Measurements from ENCODE around the gene VAV1.

The VAV1 gene

DNA sequence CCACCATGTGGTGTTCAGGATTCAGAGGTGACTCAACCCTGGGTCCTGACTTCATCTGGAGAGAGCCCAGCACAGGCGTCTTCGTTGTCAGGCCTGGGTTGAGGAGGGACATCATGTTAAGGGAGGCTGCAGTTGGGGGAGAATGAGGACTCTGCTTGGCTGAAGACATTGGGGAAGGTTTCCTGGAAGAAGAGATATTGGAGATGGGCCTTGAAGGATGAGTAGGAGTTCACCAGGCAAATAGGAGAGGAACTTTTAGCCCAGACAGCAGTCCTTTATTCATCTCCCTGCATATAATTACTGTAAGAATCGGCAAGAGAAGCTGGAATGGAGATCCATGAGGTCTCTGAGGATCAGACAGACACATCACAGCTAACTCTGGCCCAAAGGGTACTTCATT, 38.9 kb downstream of the VAV1 start:
- Histone ChIP-seq H3K9me3 (ENCODE audit: severe bottlenecking) (peaks cover 2% of the 10 kb centered on the region), H3K27ac (no peak overlapping the region)
- TF ChIP-seq, protein P1, sequence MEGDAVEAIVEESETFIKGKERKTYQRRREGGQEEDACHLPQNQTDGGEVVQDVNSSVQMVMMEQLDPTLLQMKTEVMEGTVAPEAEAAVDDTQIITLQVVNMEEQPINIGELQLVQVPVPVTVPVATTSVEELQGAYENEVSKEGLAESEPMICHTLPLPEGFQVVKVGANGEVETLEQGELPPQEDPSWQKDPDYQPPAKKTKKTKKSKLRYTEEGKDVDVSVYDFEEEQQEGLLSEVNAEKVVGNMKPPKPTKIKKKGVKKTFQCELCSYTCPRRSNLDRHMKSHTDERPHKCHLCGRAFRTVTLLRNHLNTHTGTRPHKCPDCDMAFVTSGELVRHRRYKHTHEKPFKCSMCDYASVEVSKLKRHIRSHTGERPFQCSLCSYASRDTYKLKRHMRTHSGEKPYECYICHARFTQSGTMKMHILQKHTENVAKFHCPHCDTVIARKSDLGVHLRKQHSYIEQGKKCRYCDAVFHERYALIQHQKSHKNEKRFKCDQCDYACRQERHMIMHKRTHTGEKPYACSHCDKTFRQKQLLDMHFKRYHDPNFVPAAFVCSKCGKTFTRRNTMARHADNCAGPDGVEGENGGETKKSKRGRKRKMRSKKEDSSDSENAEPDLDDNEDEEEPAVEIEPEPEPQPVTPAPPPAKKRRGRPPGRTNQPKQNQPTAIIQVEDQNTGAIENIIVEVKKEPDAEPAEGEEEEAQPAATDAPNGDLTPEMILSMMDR (IDR thresholded peaks at IDR 0.05; ENCODE audit: low read depth, low read length) = no peak

GRCh38 chr19:6811906-6812305, 39.4 kb downstream of the VAV1 start:
- no peaks in the 10 kb centered on the region for H3K36me3 ChIP-seq
- peak; percentile 19 for DNase-seq

More for the DNA sequence above, 38.9 kb downstream of the VAV1 start:
- DNase-seq = no peak
- Histone ChIP-seq H3K27me3 (ENCODE audit: insufficient read depth, low read depth, severe bottlenecking) (peaks cover 73% of the 10 kb centered on the region), H3K4me3 (ENCODE audit: low read depth, low read length) (no peak overlapping the region), H3K36me3 (no peaks in the 10 kb centered on the region)

DNA sequence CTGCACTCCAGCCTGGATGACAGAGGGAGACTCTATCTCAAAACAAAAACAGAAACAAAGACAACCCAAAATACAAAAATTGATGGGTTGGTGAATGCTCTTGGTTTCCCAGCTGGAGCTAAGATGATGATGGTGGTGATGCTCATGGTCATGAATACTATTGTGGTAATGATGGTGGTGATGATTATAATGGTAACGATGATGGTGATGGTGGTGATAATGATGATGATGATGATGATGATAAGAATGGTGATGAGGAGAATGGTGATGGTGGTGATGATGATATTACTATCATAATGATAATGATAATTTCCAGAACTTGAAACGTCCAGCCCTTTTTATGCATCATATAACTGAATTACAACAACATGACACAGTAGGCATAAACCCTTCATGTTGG, 40.1 kb downstream of the VAV1 start:
- H3K9me3 ChIP-seq (ENCODE audit: severe bottlenecking) = no peaks in the 10 kb centered on the region
- H3K4me3 ChIP-seq (ENCODE audit: low read depth, low read length) = no peak overlapping the region
- no peak overlapping the region for H3K27ac ChIP-seq
- no peak for DNase-seq
- TF ChIP-seq, protein P1 (IDR thresholded peaks at IDR 0.05; ENCODE audit: low read depth, low read length) = no peak
- peaks cover 61% of the 10 kb centered on the region for H3K27me3 ChIP-seq (ENCODE audit: insufficient read depth, low read depth, severe bottlenecking)
- no peaks in the 10 kb centered on the region for H3K36me3 ChIP-seq

More at GRCh38 chr19:6811906-6812305, 39.4 kb downstream of the VAV1 start:
- H3K4me3 ChIP-seq (ENCODE audit: low read depth, low read length) = no peak overlapping the region
- TF ChIP-seq, protein P1 (IDR thresholded peaks at IDR 0.05; ENCODE audit: low read depth, low read length) = no peak
- no peaks in the 10 kb centered on the region for H3K9me3 ChIP-seq (ENCODE audit: severe bottlenecking)
- H3K27me3 ChIP-seq (ENCODE audit: insufficient read depth, low read depth, severe bottlenecking) = peaks cover 68% of the 10 kb centered on the region
- no peak overlapping the region for H3K27ac ChIP-seq

GRCh38 chr19:6813659-6814058, 41.2 kb downstream of the VAV1 start:
- no peak for DNase-seq
- no peaks in the 10 kb centered on the region for H3K36me3 ChIP-seq
- no peak overlapping the region for H3K27ac ChIP-seq
- peaks cover 58% of the 10 kb centered on the region for H3K27me3 ChIP-seq (ENCODE audit: insufficient read depth, low read depth, severe bottlenecking)
- H3K4me3 ChIP-seq (ENCODE audit: low read depth, low read length) = no peak overlapping the region
- TF ChIP-seq, protein P1 (IDR thresholded peaks at IDR 0.05; ENCODE audit: low read depth, low read length) = no peak
- H3K9me3 ChIP-seq (ENCODE audit: severe bottlenecking) = no peaks in the 10 kb centered on the region

DNA sequence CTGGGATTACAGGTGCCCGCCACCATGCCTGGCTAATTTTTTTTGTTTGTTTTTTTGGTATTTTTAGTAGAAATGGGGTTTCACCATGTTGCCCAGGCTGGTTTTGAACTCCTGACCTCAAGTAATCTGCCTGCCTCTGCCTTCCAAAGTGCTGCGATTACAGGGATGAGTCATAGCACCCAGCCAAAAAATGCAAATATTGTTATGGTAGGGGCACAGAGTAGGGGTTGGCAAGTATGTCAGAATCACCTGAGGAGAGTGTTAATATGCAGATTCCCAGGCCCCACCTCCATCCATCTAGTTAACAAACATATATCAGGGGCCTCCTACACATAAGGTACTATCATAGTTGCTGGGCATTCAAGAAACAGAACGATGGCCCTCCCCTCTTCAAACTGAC, 44.7 kb downstream of the VAV1 start:
- Histone ChIP-seq H3K36me3 (no peaks in the 10 kb centered on the region), H3K4me3 (ENCODE audit: low read depth, low read length) (no peak overlapping the region), H3K27me3 (ENCODE audit: insufficient read depth, low read depth, severe bottlenecking) (peaks cover 29% of the 10 kb centered on the region), H3K27ac (no peak overlapping the region), H3K9me3 (ENCODE audit: severe bottlenecking) (peaks cover 19% of the 10 kb centered on the region)
- TF ChIP-seq, protein P1 (IDR thresholded peaks at IDR 0.05; ENCODE audit: low read depth, low read length) = no peak
- DNase-seq = no peak

GRCh38 chr19:6818246-6818645, 45.7 kb downstream of the VAV1 start:
- peaks cover 19% of the 10 kb centered on the region for H3K9me3 ChIP-seq (ENCODE audit: severe bottlenecking)
- peaks cover 24% of the 10 kb centered on the region for H3K27me3 ChIP-seq (ENCODE audit: insufficient read depth, low read depth, severe bottlenecking)
- no peak overlapping the region for H3K27ac ChIP-seq
- TF ChIP-seq, protein P1 (IDR thresholded peaks at IDR 0.05; ENCODE audit: low read depth, low read length) = no peak
- H3K4me3 ChIP-seq (ENCODE audit: low read depth, low read length) = no peak overlapping the region
- no peaks in the 10 kb centered on the region for H3K36me3 ChIP-seq
- no peak for DNase-seq
